Vagina (tissue), 2 donors: ENCODE data around the gene SLC19A1. TPM values are rescaled to one million over a fixed set of nuclear protein-coding genes. Genes with fewer than 3 reads are reported as not detected.
A peak's percentile ranks its signal among the peaks of the same experiment; 100 is the strongest.

ENCODE experiments used
- DNase-seq, 2 donors: peaks; one replicate each; pipeline ENCODE4 v3.0.0-alpha.2; 2017; ENCODE audit errors: extremely low spot score in 2 of 2
- H3K27ac ChIP-seq: fragments of 200-600 bp; sonication (generic); one replicate; pipeline ENCODE4 v1.5.1; 2019
- H3K27me3 ChIP-seq: fragments of 200-600 bp; sonication (generic); one replicate; pipeline ENCODE4 v1.5.1; 2019
- H3K36me3 ChIP-seq, 2 donors: fragments of 200-600 bp; sonication (generic); one replicate each; pipeline ENCODE4 v1.5.1; 2017 to 2019
- H3K4me1 ChIP-seq: fragments of 200-600 bp; sonication (generic); one replicate; pipeline ENCODE4 v1.5.1; 2019
- H3K4me3 ChIP-seq, 2 donors: fragments of 200-600 bp; sonication (generic); 1 replicate in 1 of 2; 2 replicates in 1 of 2; pipeline ENCODE4 v1.5.1; 2016 to 2019
- H3K9me3 ChIP-seq: fragments of 200-600 bp; sonication (generic); one replicate; pipeline ENCODE4 v1.5.1; 2019
- POLR2A ChIP-seq, 2 donors: fragments of 450-650 bp; IDR thresholded peaks; one replicate each; pipeline ENCODE4 v1.6.1; 2017; ENCODE audit warnings: antibody characterized with exemption in 2 of 2, mild to moderate bottlenecking in 2 of 2, moderate library complexity in 2 of 2
- POLR2AphosphoS5 ChIP-seq, 2 donors: sonication (generic); formaldehyde crosslinking; IDR thresholded peaks; one replicate each; pipeline ENCODE4 v1.9.0; 2017; ENCODE audit warnings: antibody characterized with exemption in 2 of 2, mild to moderate bottlenecking in 2 of 2, low read depth in 1 of 2; ENCODE audit not compliant: insufficient read depth in 1 of 2
- intact Hi-C: fragments of 100-400 bp; cut with DNase I; formaldehyde crosslinking; loops from one replicate; pipeline ENCODE4 v1.15.1; 2023
- total RNA-seq: library from RNA; depleted of rRNA; stranded (reverse); fragments of >200 nt; gene quantifications from one replicate; pipeline ENCODE4 v1.2.3, GENCODE V29; 2016
- TF ChIP-seq, protein P1 (sequence below), 3 experiments: fragments of 450-650 bp in 2 of 3; fragments of 200-600 bp in 1 of 3; sonication (generic) in 1 of 3; IDR thresholded peaks; one replicate each; pipeline ENCODE4 v1.5.1; 2017 to 2019; ENCODE audit warnings: antibody characterized with exemption in 3 of 3, mild to moderate bottlenecking in 2 of 3, moderate library complexity in 2 of 3

SLC19A1 gene
- total RNA-seq = 4.9 TPM

- no peaks in the 10 kb centered on the region for H3K36me3 ChIP-seq
- no peaks in the 10 kb centered on the region for H3K27me3 ChIP-seq
- TF ChIP-seq POLR2AphosphoS5 (IDR thresholded peaks at IDR 0.05; ENCODE audit: insufficient read depth in 1 of 2, low read depth in 1 of 2) = no peak
- TF ChIP-seq POLR2A (IDR thresholded peaks at IDR 0.05) = peak in 1 of 2 donors; percentile 10
- TF ChIP-seq, protein P1, sequence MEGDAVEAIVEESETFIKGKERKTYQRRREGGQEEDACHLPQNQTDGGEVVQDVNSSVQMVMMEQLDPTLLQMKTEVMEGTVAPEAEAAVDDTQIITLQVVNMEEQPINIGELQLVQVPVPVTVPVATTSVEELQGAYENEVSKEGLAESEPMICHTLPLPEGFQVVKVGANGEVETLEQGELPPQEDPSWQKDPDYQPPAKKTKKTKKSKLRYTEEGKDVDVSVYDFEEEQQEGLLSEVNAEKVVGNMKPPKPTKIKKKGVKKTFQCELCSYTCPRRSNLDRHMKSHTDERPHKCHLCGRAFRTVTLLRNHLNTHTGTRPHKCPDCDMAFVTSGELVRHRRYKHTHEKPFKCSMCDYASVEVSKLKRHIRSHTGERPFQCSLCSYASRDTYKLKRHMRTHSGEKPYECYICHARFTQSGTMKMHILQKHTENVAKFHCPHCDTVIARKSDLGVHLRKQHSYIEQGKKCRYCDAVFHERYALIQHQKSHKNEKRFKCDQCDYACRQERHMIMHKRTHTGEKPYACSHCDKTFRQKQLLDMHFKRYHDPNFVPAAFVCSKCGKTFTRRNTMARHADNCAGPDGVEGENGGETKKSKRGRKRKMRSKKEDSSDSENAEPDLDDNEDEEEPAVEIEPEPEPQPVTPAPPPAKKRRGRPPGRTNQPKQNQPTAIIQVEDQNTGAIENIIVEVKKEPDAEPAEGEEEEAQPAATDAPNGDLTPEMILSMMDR (IDR thresholded peaks at IDR 0.05) = peak in 1 of 3 experiments; percentile 57
- H3K27ac ChIP-seq = peak within 1 kb of the TSS; percentile 42
- intact Hi-C loops = no loop called here
- H3K4me3 ChIP-seq = peak within 1 kb of the TSS; percentile 55 to 94
- H3K9me3 ChIP-seq = no peaks in the 10 kb centered on the region
- DNase-seq = peak; percentile 37 to 79
- H3K4me1 ChIP-seq = peaks cover 15% of the 10 kb centered on the region
Observed at GRCh38 chr21:45542242-45542666, at the start of gene SLC19A1. Gene SLC19A1 (minus strand): TSS chr21:45542440. CDS start chr21:45537959, 4,481 bp downstream.

GRCh38 chr21:45591619-45592207, 49.5 kb upstream of the SLC19A1 start:
- intact Hi-C loops = no loop called here

DNA sequence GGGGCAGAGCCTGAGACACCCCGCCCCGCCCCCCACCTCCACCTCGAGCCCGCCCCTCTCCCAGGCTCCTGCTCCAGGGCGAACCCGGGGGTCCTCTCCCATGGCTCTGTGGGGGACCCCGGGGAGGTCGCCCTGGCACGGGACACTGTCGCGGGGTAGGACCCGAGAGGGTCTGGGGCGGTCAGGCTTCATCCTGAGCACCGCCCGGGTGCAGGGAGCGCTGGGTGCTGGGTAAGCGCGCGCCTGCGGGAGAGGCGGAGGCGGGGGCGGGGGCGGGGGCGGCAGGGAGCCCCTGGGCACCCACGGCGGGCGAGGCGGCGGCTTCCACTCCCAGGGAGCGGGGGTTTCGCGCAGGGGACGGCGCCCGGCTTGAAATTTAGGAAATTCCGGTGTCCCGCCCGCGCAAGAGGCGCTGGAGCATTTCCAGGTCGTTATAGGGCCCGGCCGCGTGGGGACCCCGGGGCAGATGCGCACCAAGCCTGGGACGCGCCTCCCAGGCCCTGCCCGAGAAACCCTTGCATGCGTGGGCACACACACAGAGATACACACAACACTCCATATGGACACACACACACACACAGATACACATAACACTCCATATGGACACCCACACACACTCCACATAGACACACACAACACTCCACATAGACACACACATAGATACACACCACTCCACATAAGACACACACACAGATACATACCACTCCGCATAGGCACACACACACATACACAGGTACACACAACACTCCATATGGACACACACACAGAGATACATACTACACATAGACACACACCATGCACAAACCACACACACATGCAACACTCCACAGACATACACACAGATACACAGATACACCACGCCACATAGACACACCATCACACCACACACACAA, 48.7 kb upstream of the SLC19A1 start:
- intact Hi-C loops = no loop called here
- H3K27ac ChIP-seq = no peak overlapping the region
- H3K27me3 ChIP-seq = no peaks in the 10 kb centered on the region
- DNase-seq = no peak
- TF ChIP-seq, protein P1 (IDR thresholded peaks at IDR 0.05) = no peak
- TF ChIP-seq POLR2A (IDR thresholded peaks at IDR 0.05) = no peak
- no peak for TF ChIP-seq POLR2AphosphoS5 (IDR thresholded peaks at IDR 0.05; ENCODE audit: insufficient read depth in 1 of 2, low read depth in 1 of 2)
- H3K4me1 ChIP-seq = peaks cover 16% of the 10 kb centered on the region
- H3K9me3 ChIP-seq = peaks cover 6% of the 10 kb centered on the region
- no peaks in the 10 kb centered on the region for H3K36me3 ChIP-seq
- H3K4me3 ChIP-seq = peak overlapping the region; percentile 37

More at GRCh38 chr21:45591619-45592207, 49.5 kb upstream of the SLC19A1 start:
- no peak for DNase-seq
- no peaks in the 10 kb centered on the region for H3K27me3 ChIP-seq
- H3K27ac ChIP-seq = no peak overlapping the region
- TF ChIP-seq POLR2AphosphoS5 (IDR thresholded peaks at IDR 0.05; ENCODE audit: insufficient read depth in 1 of 2, low read depth in 1 of 2) (no peak), POLR2A (IDR thresholded peaks at IDR 0.05) (no peak)
- TF ChIP-seq, protein P1 (IDR thresholded peaks at IDR 0.05) = no peak
- peaks cover 16% of the 10 kb centered on the region for H3K4me1 ChIP-seq
- H3K36me3 ChIP-seq = no peaks in the 10 kb centered on the region
- H3K9me3 ChIP-seq = no peaks in the 10 kb centered on the region
- H3K4me3 ChIP-seq = no peak overlapping the region

- no peak overlapping the region for H3K27ac ChIP-seq
- H3K27me3 ChIP-seq = no peaks in the 10 kb centered on the region
- DNase-seq = no peak
- H3K9me3 ChIP-seq = peaks cover 7% of the 10 kb centered on the region
- peaks cover 16% of the 10 kb centered on the region for H3K4me1 ChIP-seq
- no peak for TF ChIP-seq POLR2A (IDR thresholded peaks at IDR 0.05)
- peak in 1 of 2 donors; percentile 31 for TF ChIP-seq POLR2AphosphoS5 (IDR thresholded peaks at IDR 0.05; ENCODE audit: insufficient read depth in 1 of 2, low read depth in 1 of 2)
- TF ChIP-seq, protein P1 (IDR thresholded peaks at IDR 0.05) = no peak
- H3K4me3 ChIP-seq = peak overlapping the region; percentile 37
- no peaks in the 10 kb centered on the region for H3K36me3 ChIP-seq
- intact Hi-C loops = no loop called here
Observed at GRCh38 chr21:45590246-45590725, 48.0 kb upstream of the SLC19A1 start.
